Smooth muscle cell (in vitro differentiated cells): ENCODE data around the gene TNFRSF4. TPM values are rescaled to one million over a fixed set of nuclear protein-coding genes. Genes with fewer than 3 reads are reported as not detected.

Experiments used
- DNase-seq: peaks from one replicate; lab custom pipeline; 2025; ENCODE audit not compliant: unreplicated experiment; lab: John Stamatoyannopoulos, UW
- H2AFZ ChIP-seq: fragments of 200-600 bp; sonication (generic); 2 replicates; pipeline ENCODE4 v1.6.0; 2016; ENCODE audit warnings: antibody characterized with exemption, low read depth, mild to moderate bottlenecking
- H3F3A ChIP-seq: fragments of 200-600 bp; sonication (generic); 2 replicates; pipeline ENCODE4 v1.6.0; 2017; ENCODE audit warnings: antibody characterized with exemption, low read depth
- H3K27ac ChIP-seq: fragments of 200-600 bp; sonication (generic); 2 replicates; pipeline ENCODE4 v1.5.1; 2016; ENCODE audit warnings: low read depth, mild to moderate bottlenecking
- H3K27me3 ChIP-seq: fragments of 200-600 bp; sonication (generic); 2 replicates; pipeline ENCODE4 v1.6.1; 2016; ENCODE audit warnings: low read depth, mild to moderate bottlenecking
- H3K36me3 ChIP-seq: fragments of 200-600 bp; sonication (generic); 2 replicates; pipeline ENCODE4 v1.5.1; 2016; ENCODE audit warnings: low read depth
- H3K4me1 ChIP-seq: fragments of 200-600 bp; sonication (generic); 2 replicates; pipeline ENCODE4 v1.5.1; 2016; ENCODE audit warnings: low read depth
- H3K4me2 ChIP-seq: fragments of 200-600 bp; sonication (generic); 2 replicates; pipeline ENCODE4 v1.6.0; 2016; ENCODE audit warnings: mild to moderate bottlenecking
- H3K4me3 ChIP-seq: fragments of 200-600 bp; sonication (generic); 2 replicates; pipeline ENCODE4 v1.5.1; 2016; ENCODE audit warnings: mild to moderate bottlenecking
- H3K79me2 ChIP-seq: fragments of 200-600 bp; sonication (generic); 2 replicates; pipeline ENCODE4 v1.6.0; 2016; ENCODE audit warnings: low read depth, mild to moderate bottlenecking
- H3K9ac ChIP-seq: fragments of 200-600 bp; sonication (generic); 2 replicates; pipeline ENCODE4 v1.6.0; 2016; ENCODE audit warnings: low read depth
- H3K9me3 ChIP-seq: fragments of 200-600 bp; sonication (generic); replicated peaks from 2 replicates; pipeline ENCODE4 v1.5.1; 2016; ENCODE audit warnings: low read depth
- H4K20me1 ChIP-seq: fragments of 200-600 bp; sonication (generic); 2 replicates; pipeline ENCODE4 v1.6.0; 2016; ENCODE audit warnings: low read depth
- WGBS: methylation state at CpG from one replicate; pipeline ENCODE4 v1.1.7; 2016; ENCODE audit warnings: low lambda C conversion rate; 5-methylcytosine and 5-hydroxymethylcytosine counted together
- polyA plus RNA-seq: library from polyadenylated mRNA; unstranded; fragments of >200 nt; fragmentation: Nextera tagmentation; extraction: Ambion mirVana; gene quantifications from 2 replicates; pipeline ENCODE4 v1.2.1, GENCODE V29; 2016
- total RNA-seq: library from RNA; depleted of rRNA; stranded (reverse); fragments of >200 nt; gene quantifications from 2 replicates; pipeline ENCODE4 v1.2.3, GENCODE V29; 2014
- TF ChIP-seq, protein P1 (sequence below): fragments of 200-600 bp; sonication (generic); IDR thresholded peaks from 2 replicates; pipeline ENCODE4 v1.5.1; 2017; ENCODE audit warnings: borderline replicate concordance, mild to moderate bottlenecking, antibody characterized with exemption; ENCODE audit not compliant: insufficient read depth, poor library complexity, severe bottlenecking

Gene TNFRSF4
- total and polyA plus RNA-seq, 2 experiments from 2014 or later, result not detected

GRCh38 chr1:1208713-1209433 lies 5.1 kb downstream of the TNFRSF4 start:
- Histone ChIP-seq H4K20me1 (no peaks in the 10 kb centered on the region), H3K4me2 (peak overlapping the region; percentile 82), H3F3A (no peaks in the 10 kb centered on the region), H3K36me3 (no peaks in the 10 kb centered on the region), H2AFZ (no peak overlapping the region), H3K4me3 (no peak overlapping the region), H3K9ac (no peak overlapping the region), H3K27me3 (no peaks in the 10 kb centered on the region), H3K4me1 (peaks cover 9% of the 10 kb centered on the region), H3K27ac (peak overlapping the region; percentile 67), H3K9me3 (no peaks in the 10 kb centered on the region), H3K79me2 (no peaks in the 10 kb centered on the region)
- DNase-seq, result no peak
- TF ChIP-seq, protein P1, sequence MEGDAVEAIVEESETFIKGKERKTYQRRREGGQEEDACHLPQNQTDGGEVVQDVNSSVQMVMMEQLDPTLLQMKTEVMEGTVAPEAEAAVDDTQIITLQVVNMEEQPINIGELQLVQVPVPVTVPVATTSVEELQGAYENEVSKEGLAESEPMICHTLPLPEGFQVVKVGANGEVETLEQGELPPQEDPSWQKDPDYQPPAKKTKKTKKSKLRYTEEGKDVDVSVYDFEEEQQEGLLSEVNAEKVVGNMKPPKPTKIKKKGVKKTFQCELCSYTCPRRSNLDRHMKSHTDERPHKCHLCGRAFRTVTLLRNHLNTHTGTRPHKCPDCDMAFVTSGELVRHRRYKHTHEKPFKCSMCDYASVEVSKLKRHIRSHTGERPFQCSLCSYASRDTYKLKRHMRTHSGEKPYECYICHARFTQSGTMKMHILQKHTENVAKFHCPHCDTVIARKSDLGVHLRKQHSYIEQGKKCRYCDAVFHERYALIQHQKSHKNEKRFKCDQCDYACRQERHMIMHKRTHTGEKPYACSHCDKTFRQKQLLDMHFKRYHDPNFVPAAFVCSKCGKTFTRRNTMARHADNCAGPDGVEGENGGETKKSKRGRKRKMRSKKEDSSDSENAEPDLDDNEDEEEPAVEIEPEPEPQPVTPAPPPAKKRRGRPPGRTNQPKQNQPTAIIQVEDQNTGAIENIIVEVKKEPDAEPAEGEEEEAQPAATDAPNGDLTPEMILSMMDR, result no peak
- 86% methylated on average over 31 of the region's 38 CpGs for WGBS

DNA sequence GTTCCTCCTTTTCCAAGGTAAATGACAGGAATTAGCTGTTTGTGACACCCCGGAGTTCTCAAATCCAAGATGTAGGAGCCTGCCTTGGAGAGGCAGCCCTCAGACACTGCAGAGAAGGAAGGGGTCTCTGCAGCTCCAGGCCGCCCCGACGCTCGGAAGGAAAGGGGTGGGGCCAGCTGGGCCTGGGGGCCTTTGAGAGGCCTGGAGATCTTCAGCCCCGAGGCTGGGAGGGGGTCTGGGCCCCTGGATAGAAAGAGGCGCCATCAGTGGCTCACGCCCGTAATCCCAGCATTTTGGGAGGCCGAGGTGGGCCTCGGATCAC lies 6.4 kb downstream of the TNFRSF4 start:
- Histone ChIP-seq H3K4me2 (no peak overlapping the region), H3K36me3 (no peaks in the 10 kb centered on the region), H3K9ac (no peak overlapping the region), H3K79me2 (no peaks in the 10 kb centered on the region), H3K4me3 (no peak overlapping the region), H3K27ac (no peak overlapping the region), H3F3A (no peaks in the 10 kb centered on the region), H3K9me3 (no peaks in the 10 kb centered on the region), H3K4me1 (peaks cover 9% of the 10 kb centered on the region), H4K20me1 (no peaks in the 10 kb centered on the region), H3K27me3 (no peaks in the 10 kb centered on the region), H2AFZ (no peak overlapping the region)
- 90% methylated on average over 9 of the region's 11 CpGs for WGBS
- TF ChIP-seq, protein P1, result no peak
- no peak for DNase-seq

- Histone ChIP-seq H3K27me3 (no peaks in the 10 kb centered on the region), H3K36me3 (no peaks in the 10 kb centered on the region), H3K9me3 (no peaks in the 10 kb centered on the region), H3K79me2 (no peaks in the 10 kb centered on the region), H3F3A (no peaks in the 10 kb centered on the region), H3K4me1 (peaks cover 9% of the 10 kb centered on the region), H4K20me1 (no peaks in the 10 kb centered on the region), H3K4me2 (peak overlapping the region; percentile 85), H3K9ac (no peak overlapping the region), H3K4me3 (peak overlapping the region; percentile 31), H2AFZ (no peak overlapping the region), H3K27ac (no peak overlapping the region)
- TF ChIP-seq, protein P1, result no peak
- WGBS, result 92% methylated on average over 19 of the region's 19 CpGs
- no peak for DNase-seq
Observed at GRCh38 chr1:1206966-1207531, 6.9 kb downstream of the TNFRSF4 start.

DNA sequence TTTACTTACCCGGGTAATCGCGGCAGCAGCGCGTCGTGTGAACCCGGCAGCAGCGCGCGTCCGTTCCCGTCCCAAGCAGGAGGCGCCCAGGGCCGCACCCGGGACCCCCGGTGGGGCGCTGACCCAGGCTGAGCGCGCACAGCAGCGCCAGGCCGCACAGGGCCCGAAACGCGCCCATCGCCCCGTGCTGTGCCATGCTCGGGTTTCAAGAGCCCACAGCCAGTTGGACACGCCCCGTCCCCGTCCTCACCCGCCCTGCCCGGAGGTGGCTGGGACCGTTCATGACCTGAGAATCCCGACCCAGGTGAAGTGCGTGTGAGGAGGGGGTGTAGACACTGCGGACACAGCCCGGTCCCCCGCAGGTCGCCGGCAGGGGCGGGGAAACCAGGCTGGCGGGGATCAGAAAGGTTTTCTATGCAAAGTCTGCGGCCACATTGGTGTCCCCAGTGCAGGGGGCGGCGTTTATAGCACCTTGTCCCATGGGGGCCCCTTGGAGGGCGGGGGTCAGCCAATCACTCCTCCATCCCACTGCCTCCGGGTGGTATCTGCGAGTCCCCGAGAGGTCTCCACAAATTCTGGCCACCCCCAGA lies 7.5 kb downstream of the TNFRSF4 start, which contains the start of gene TNFRSF18:
TNFRSF18 (minus strand) TSS at position 217 of the 590 bp plus-strand sequence; CDS start at position 196, 21 bp downstream.
- Histone ChIP-seq H3K79me2 (no peaks in the 10 kb centered on the region), H2AFZ (no peak within 1 kb of the TSS), H3K9me3 (no peaks in the 10 kb centered on the region), H3K4me1 (peaks cover 9% of the 10 kb centered on the region), H3K4me2 (peak within 1 kb of the TSS; percentile 85), H3F3A (no peaks in the 10 kb centered on the region), H3K36me3 (no peaks in the 10 kb centered on the region), H3K27ac (no peak within 1 kb of the TSS), H4K20me1 (no peaks in the 10 kb centered on the region), H3K27me3 (no peaks in the 10 kb centered on the region), H3K9ac (peak within 1 kb of the TSS; percentile 17), H3K4me3 (peak within 1 kb of the TSS; percentile 31)
- TF ChIP-seq, protein P1, result no peak
- 25% methylated on average over 47 of the region's 49 CpGs for WGBS
- no peak for DNase-seq
